Fibroblast of gingiva (primary cell): Measurements from ENCODE around the gene GPR84.

Experiments used
- DNase-seq: peaks from one replicate; pipeline ENCODE4 v3.0.0-alpha.2; 2011; ENCODE audit warnings: low read depth

Gene GPR84

GRCh38 chr12:54324617-54325441 is 39.5 kb downstream of the GPR84 start, which contains the start of gene COPZ1:
COPZ1 (plus strand) TSS chr12:54325131; CDS start chr12:54325164, 33 bp downstream.
- peak; percentile 100 for DNase-seq

- DNase-seq = no peak
Observed at GRCh38 chr12:54321363-54321762, 42.9 kb downstream of the GPR84 start.
